OCI-LY3 (cell line): ENCODE measurements around the gene RAMP2.

Experiments
- H2AFZ ChIP-seq: fragments of 200-600, 300-600 bp; shearing (Covaris generic); 2 replicates; pipeline ENCODE4 v1.6.0; 2014; ENCODE audit warnings: antibody characterized with exemption, low read depth, low read length
- H3K27ac ChIP-seq: fragments of 200-600, 300-600 bp; sonication (generic); 2 replicates; pipeline ENCODE4 v1.5.1; 2014; ENCODE audit warnings: mild to moderate bottlenecking, low read length, moderate library complexity, mixed read lengths
- H3K27me3 ChIP-seq: fragments of 200-600, 300-600 bp; sonication (generic); 2 replicates; pipeline ENCODE4 v1.6.1; 2014; ENCODE audit warnings: low read depth, low read length, mixed read lengths
- H3K36me3 ChIP-seq: fragments of 200-600, 300-600 bp; sonication (generic); replicated peaks from 2 replicates; pipeline ENCODE3; 2014; ENCODE audit warnings: low read depth, low read length, mixed read lengths
- H3K4me1 ChIP-seq: fragments of 300-600, 200-600 bp; sonication (generic); 2 replicates; pipeline ENCODE4 v1.6.1; 2014; ENCODE audit warnings: low read length, mixed read lengths
- H3K4me2 ChIP-seq: fragments of 200-600, 300-600 bp; sonication (generic); 2 replicates; pipeline ENCODE4 v1.6.1; 2014; ENCODE audit warnings: low read length, mixed read lengths
- H3K4me3 ChIP-seq: fragments of 300-600, 200-600 bp; sonication (generic); 2 replicates; pipeline ENCODE4 v1.5.1; 2014; ENCODE audit warnings: antibody characterized with exemption, mild to moderate bottlenecking, low read length, moderate library complexity
- H3K79me2 ChIP-seq: fragments of 300-600, 200-600 bp; shearing (Covaris generic); 2 replicates; pipeline ENCODE4 v1.6.1; 2014; ENCODE audit warnings: mild to moderate bottlenecking, low read length, mixed read lengths
- H3K9ac ChIP-seq: fragments of 300-600, 200-600 bp; shearing (Covaris generic); 2 replicates; pipeline ENCODE4 v1.6.0; 2014; ENCODE audit warnings: mild to moderate bottlenecking, low read length, moderate library complexity
- H3K9me3 ChIP-seq: fragments of 200-600, 300-600 bp; shearing (Covaris generic); 2 replicates; pipeline ENCODE4 v1.6.1; 2014; ENCODE audit warnings: low read length, mixed read lengths; ENCODE audit not compliant: insufficient read depth
- H4K20me1 ChIP-seq: fragments of 200-600, 300-600 bp; sonication (generic); 2 replicates; pipeline ENCODE4 v1.6.1; 2016; ENCODE audit warnings: low read length, mixed read lengths; ENCODE audit not compliant: insufficient read depth
- EZH2phosphoT487 ChIP-seq: fragments of 200-600 bp; shearing (Covaris generic); IDR thresholded peaks from 2 replicates; pipeline ENCODE4 v1.6.1; 2018; ENCODE audit warnings: antibody characterized with exemption, mixed run types, low read depth
- TF ChIP-seq, protein P1 (sequence below): fragments of 200-600, 300-600 bp; sonication (generic); IDR thresholded peaks from 2 replicates; pipeline ENCODE4 v1.5.1; 2014; ENCODE audit warnings: antibody characterized with exemption, low read length, low read depth

Gene RAMP2

GRCh38 chr17:42795465-42795864, 34.4 kb downstream of the RAMP2 start:
- peaks cover 6% of the 10 kb centered on the region for H3K4me1 ChIP-seq
- no peaks in the 10 kb centered on the region for H3K79me2 ChIP-seq
- H3K27ac ChIP-seq = no peak overlapping the region
- H4K20me1 ChIP-seq = no peaks in the 10 kb centered on the region
- H2AFZ ChIP-seq = no peak overlapping the region
- no peak overlapping the region for H3K4me3 ChIP-seq
- no peak for TF ChIP-seq EZH2phosphoT487
- TF ChIP-seq, protein P1, sequence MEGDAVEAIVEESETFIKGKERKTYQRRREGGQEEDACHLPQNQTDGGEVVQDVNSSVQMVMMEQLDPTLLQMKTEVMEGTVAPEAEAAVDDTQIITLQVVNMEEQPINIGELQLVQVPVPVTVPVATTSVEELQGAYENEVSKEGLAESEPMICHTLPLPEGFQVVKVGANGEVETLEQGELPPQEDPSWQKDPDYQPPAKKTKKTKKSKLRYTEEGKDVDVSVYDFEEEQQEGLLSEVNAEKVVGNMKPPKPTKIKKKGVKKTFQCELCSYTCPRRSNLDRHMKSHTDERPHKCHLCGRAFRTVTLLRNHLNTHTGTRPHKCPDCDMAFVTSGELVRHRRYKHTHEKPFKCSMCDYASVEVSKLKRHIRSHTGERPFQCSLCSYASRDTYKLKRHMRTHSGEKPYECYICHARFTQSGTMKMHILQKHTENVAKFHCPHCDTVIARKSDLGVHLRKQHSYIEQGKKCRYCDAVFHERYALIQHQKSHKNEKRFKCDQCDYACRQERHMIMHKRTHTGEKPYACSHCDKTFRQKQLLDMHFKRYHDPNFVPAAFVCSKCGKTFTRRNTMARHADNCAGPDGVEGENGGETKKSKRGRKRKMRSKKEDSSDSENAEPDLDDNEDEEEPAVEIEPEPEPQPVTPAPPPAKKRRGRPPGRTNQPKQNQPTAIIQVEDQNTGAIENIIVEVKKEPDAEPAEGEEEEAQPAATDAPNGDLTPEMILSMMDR = no peak
- H3K27me3 ChIP-seq = no peaks in the 10 kb centered on the region
- no peak overlapping the region for H3K4me2 ChIP-seq
- H3K9ac ChIP-seq = no peak overlapping the region
- H3K9me3 ChIP-seq = no peaks in the 10 kb centered on the region
- no peaks in the 10 kb centered on the region for H3K36me3 ChIP-seq

DNA sequence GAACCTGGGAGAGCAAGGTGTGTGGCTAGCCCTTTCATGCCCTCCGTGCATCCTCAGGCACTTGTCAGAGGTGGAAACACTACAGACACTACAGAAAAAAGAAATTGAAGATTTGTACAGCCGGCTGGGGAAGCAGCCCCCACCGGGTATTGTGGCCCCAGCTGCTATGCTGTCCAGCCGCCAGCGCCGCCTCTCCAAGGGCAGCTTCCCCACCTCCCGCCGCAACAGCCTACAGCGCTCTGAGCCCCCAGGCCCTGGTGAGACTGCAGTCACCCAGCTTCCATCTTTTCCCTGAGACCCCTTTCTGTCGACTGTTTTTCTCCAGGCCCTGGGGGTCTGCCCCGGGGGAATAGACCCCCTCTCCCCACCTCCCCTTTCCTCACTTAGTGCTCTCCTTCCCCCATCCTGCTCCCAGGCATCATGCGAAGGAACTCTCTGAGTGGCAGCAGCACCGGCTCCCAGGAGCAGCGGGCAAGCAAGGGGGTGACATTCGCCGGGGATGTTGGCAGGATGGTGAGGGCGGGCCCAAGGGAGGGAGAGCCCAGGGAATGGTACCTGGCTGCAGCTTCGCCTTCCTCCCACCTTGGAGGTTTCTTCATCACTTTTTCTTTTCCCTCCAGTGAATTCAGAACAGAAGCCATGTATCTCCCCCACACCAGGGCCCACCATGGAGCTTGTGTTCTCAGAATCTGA, 35.2 kb downstream of the RAMP2 start:
- Histone ChIP-seq H3K4me2 (no peak overlapping the region), H3K27ac (no peak overlapping the region), H3K36me3 (no peaks in the 10 kb centered on the region), H2AFZ (no peak overlapping the region), H3K9ac (no peak overlapping the region), H3K4me3 (no peak overlapping the region), H3K27me3 (no peaks in the 10 kb centered on the region), H3K4me1 (peaks cover 6% of the 10 kb centered on the region), H3K9me3 (no peaks in the 10 kb centered on the region), H4K20me1 (no peaks in the 10 kb centered on the region), H3K79me2 (no peaks in the 10 kb centered on the region)
- no peak for TF ChIP-seq EZH2phosphoT487
- TF ChIP-seq, protein P1 = no peak

- no peaks in the 10 kb centered on the region for H3K36me3 ChIP-seq
- no peak overlapping the region for H2AFZ ChIP-seq
- H3K9ac ChIP-seq = no peak overlapping the region
- H3K27ac ChIP-seq = no peak overlapping the region
- H3K9me3 ChIP-seq = no peaks in the 10 kb centered on the region
- peaks cover 6% of the 10 kb centered on the region for H3K4me1 ChIP-seq
- no peaks in the 10 kb centered on the region for H3K27me3 ChIP-seq
- no peaks in the 10 kb centered on the region for H4K20me1 ChIP-seq
- peak overlapping the region; percentile 94 for H3K4me3 ChIP-seq
- peak overlapping the region; percentile 68 for H3K4me2 ChIP-seq
- no peaks in the 10 kb centered on the region for H3K79me2 ChIP-seq
- TF ChIP-seq, protein P1 = no peak
- no peak for TF ChIP-seq EZH2phosphoT487
These were observed 36.3 kb downstream of the RAMP2 start for GRCh38 chr17:42797067-42798007.

- H3K4me2 ChIP-seq = peak overlapping the region; percentile 68
- peak overlapping the region; percentile 94 for H3K4me3 ChIP-seq
- H3K27me3 ChIP-seq = no peaks in the 10 kb centered on the region
- no peak for TF ChIP-seq EZH2phosphoT487
- TF ChIP-seq, protein P1 = no peak
- H3K4me1 ChIP-seq = peaks cover 6% of the 10 kb centered on the region
- H3K79me2 ChIP-seq = no peaks in the 10 kb centered on the region
- H3K27ac ChIP-seq = no peak overlapping the region
- no peaks in the 10 kb centered on the region for H3K9me3 ChIP-seq
- H4K20me1 ChIP-seq = no peaks in the 10 kb centered on the region
- peak overlapping the region; percentile 70 for H3K9ac ChIP-seq
- H3K36me3 ChIP-seq = no peaks in the 10 kb centered on the region
- H2AFZ ChIP-seq = peak overlapping the region; percentile 91
These were observed 37.0 kb downstream of the RAMP2 start for GRCh38 chr17:42798011-42798382.
